SU-DHL-6 (cell line): ENCODE measurements around the gene PDE7B.

ENCODE experiments used
- H2AFZ ChIP-seq: fragments of 200-600 bp; sonication (generic); 2 replicates; pipeline ENCODE4 v1.6.1; 2014; ENCODE audit warnings: low read depth, mild to moderate bottlenecking, moderate library complexity, mixed read lengths, antibody characterized with exemption, low read length; ENCODE audit not compliant: severe bottlenecking
- H3F3A ChIP-seq: fragments of 200-600 bp; shearing (Covaris generic); 2 replicates; pipeline ENCODE4 v1.6.0; 2016; ENCODE audit warnings: antibody characterized with exemption, mild to moderate bottlenecking; ENCODE audit not compliant: insufficient read depth
- H3K27ac ChIP-seq: fragments of 200-600 bp; sonication (generic); 2 replicates; pipeline ENCODE4 v1.5.1; 2016; ENCODE audit warnings: low read depth, mild to moderate bottlenecking, low read length, moderate library complexity, mixed read lengths
- H3K27me3 ChIP-seq: fragments of 200-600 bp; sonication (generic), shearing (Covaris generic); 2 replicates; pipeline ENCODE4 v1.6.0; 2014; ENCODE audit warnings: mild to moderate bottlenecking, low read length
- H3K36me3 ChIP-seq: fragments of 200-600 bp; sonication (generic); 2 replicates; pipeline ENCODE4 v1.6.1; 2014; ENCODE audit warnings: mild to moderate bottlenecking, low read length, mixed read lengths
- H3K4me2 ChIP-seq: fragments of 300-600, 200-600 bp; shearing (Covaris generic), sonication (generic); 2 replicates; pipeline ENCODE4 v1.6.0; 2014; ENCODE audit warnings: low read length, low read depth, mild to moderate bottlenecking; ENCODE audit not compliant: poor library complexity, severe bottlenecking
- H3K4me3 ChIP-seq: fragments of 200-600 bp; sonication (generic); 2 replicates; pipeline ENCODE4 v1.5.1; 2014; ENCODE audit warnings: antibody characterized with exemption, low read length, mild to moderate bottlenecking, mixed read lengths; ENCODE audit not compliant: insufficient read depth, poor library complexity, severe bottlenecking
- H3K79me2 ChIP-seq: fragments of 200-600 bp; sonication (generic); 2 replicates; pipeline ENCODE4 v1.6.1; 2014; ENCODE audit warnings: mild to moderate bottlenecking, low read length, moderate library complexity; ENCODE audit not compliant: insufficient read depth
- H3K9ac ChIP-seq: fragments of 200-600 bp; sonication (generic); 2 replicates; pipeline ENCODE4 v1.7.0; 2014; ENCODE audit warnings: mild to moderate bottlenecking, low read length
- H3K9me2 ChIP-seq: fragments of 200-600 bp; sonication (generic); replicated peaks from 2 replicates; pipeline ENCODE4 v1.6.1; 2014; ENCODE audit warnings: low read length; ENCODE audit not compliant: insufficient read depth
- H3K9me3 ChIP-seq: fragments of 200-600 bp; sonication (generic); 2 replicates; pipeline ENCODE4 v1.6.1; 2014; ENCODE audit warnings: low read length, mixed read lengths; ENCODE audit not compliant: insufficient read depth
- H4K20me1 ChIP-seq: fragments of 200-600 bp; sonication (generic); 2 replicates; pipeline ENCODE4 v1.6.1; 2014; ENCODE audit warnings: low read depth, mild to moderate bottlenecking, antibody characterized with exemption, low read length, moderate library complexity, mixed read lengths
- CTCF ChIP-seq: fragments of 200-600 bp; sonication (generic); IDR thresholded peaks from one replicate; pipeline ENCODE4 v1.5.1; 2017; ENCODE audit warnings: antibody characterized with exemption, mild to moderate bottlenecking, low read length, moderate library complexity; ENCODE audit not compliant: insufficient read depth, poor library complexity, severe bottlenecking
- EZH2phosphoT487 ChIP-seq: fragments of 200-600 bp; sonication (generic), shearing (Covaris generic); conservative IDR thresholded peaks from 2 replicates; pipeline ENCODE4 v1.6.1; 2018; ENCODE audit warnings: mild to moderate bottlenecking, antibody characterized with exemption, low read length, moderate library complexity, mixed read lengths

PDE7B gene

GRCh38 chr6:136036601-136037000 lies 185.1 kb downstream of the PDE7B start:
- Histone ChIP-seq H4K20me1 (no peaks in the 10 kb centered on the region), H3K9me2 (no peaks in the 10 kb centered on the region), H2AFZ (no peak overlapping the region), H3K4me2 (no peak overlapping the region), H3F3A (no peaks in the 10 kb centered on the region), H3K36me3 (no peaks in the 10 kb centered on the region), H3K9me3 (no peaks in the 10 kb centered on the region), H3K4me3 (no peak overlapping the region), H3K79me2 (no peaks in the 10 kb centered on the region), H3K27me3 (no peaks in the 10 kb centered on the region), H3K27ac (no peak overlapping the region), H3K9ac (no peak overlapping the region)
- TF ChIP-seq CTCF (no peak), EZH2phosphoT487 (no peak)

GRCh38 chr6:136037242-136037875 lies 185.9 kb downstream of the PDE7B start:
- Histone ChIP-seq H2AFZ (no peak overlapping the region), H3K36me3 (no peaks in the 10 kb centered on the region), H3K27me3 (no peaks in the 10 kb centered on the region), H3K79me2 (no peaks in the 10 kb centered on the region), H3K4me2 (no peak overlapping the region), H3K9me2 (no peaks in the 10 kb centered on the region), H3K9me3 (no peaks in the 10 kb centered on the region), H3K4me3 (no peak overlapping the region), H3F3A (no peaks in the 10 kb centered on the region), H3K9ac (no peak overlapping the region), H4K20me1 (no peaks in the 10 kb centered on the region), H3K27ac (no peak overlapping the region)
- TF ChIP-seq CTCF (no peak), EZH2phosphoT487 (no peak)

- no peak overlapping the region for H3K4me3 ChIP-seq
- no peaks in the 10 kb centered on the region for H3K79me2 ChIP-seq
- no peak overlapping the region for H2AFZ ChIP-seq
- H3K27me3 ChIP-seq = no peaks in the 10 kb centered on the region
- no peaks in the 10 kb centered on the region for H4K20me1 ChIP-seq
- no peaks in the 10 kb centered on the region for H3K36me3 ChIP-seq
- TF ChIP-seq CTCF = no peak
- TF ChIP-seq EZH2phosphoT487 = no peak
- H3F3A ChIP-seq = no peaks in the 10 kb centered on the region
- no peaks in the 10 kb centered on the region for H3K9me2 ChIP-seq
- no peak overlapping the region for H3K27ac ChIP-seq
- no peak overlapping the region for H3K4me2 ChIP-seq
- H3K9me3 ChIP-seq = no peaks in the 10 kb centered on the region
- H3K9ac ChIP-seq = no peak overlapping the region
Measured at GRCh38 chr6:136037876-136038460, 186.5 kb downstream of the PDE7B start.
